Measurements from ENCODE around the gene HNRNPC.

HNRNPC gene

DNA sequence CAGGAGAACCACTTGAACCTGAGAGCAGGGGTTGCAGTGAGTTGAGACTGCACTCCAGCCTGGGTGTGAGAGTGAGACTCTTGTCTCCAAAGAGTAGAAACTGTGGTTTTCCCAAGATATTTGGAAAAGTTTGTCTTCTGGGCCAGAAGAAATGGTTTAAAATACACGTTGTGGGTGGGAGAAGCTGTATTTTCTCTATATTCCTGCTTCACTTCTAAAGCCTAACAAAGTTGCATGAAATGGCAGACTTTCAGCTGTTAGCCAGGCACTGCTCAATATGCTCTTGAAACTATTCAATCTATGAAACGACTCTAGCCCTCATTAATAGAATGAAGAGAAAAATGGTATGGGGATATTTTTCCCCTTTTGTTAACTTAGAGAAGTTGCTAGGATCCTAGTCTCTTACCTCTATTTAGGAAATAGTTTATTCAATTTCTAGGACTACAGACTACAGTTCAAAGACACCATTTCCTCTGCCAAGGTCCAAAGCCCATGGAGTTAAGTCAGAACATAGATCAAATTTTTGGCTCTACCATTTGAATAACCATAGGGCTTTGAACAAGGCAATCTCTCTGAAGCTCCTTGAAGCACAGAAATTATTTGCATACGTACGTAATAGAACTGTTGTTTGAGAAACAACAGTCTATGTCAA, 64.1 kb downstream of the HNRNPC start:
- TF ChIP-seq, protein P1, sequence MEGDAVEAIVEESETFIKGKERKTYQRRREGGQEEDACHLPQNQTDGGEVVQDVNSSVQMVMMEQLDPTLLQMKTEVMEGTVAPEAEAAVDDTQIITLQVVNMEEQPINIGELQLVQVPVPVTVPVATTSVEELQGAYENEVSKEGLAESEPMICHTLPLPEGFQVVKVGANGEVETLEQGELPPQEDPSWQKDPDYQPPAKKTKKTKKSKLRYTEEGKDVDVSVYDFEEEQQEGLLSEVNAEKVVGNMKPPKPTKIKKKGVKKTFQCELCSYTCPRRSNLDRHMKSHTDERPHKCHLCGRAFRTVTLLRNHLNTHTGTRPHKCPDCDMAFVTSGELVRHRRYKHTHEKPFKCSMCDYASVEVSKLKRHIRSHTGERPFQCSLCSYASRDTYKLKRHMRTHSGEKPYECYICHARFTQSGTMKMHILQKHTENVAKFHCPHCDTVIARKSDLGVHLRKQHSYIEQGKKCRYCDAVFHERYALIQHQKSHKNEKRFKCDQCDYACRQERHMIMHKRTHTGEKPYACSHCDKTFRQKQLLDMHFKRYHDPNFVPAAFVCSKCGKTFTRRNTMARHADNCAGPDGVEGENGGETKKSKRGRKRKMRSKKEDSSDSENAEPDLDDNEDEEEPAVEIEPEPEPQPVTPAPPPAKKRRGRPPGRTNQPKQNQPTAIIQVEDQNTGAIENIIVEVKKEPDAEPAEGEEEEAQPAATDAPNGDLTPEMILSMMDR (IDR thresholded peaks at IDR 0.05; ENCODE audit: low read length, missing control alignments) = no peak
- no peak for DNase-seq (ENCODE audit: low read depth)
- H3K4me3 ChIP-seq (replicated peaks; ENCODE audit: low read depth, low read length) = no peak overlapping the region

DNA sequence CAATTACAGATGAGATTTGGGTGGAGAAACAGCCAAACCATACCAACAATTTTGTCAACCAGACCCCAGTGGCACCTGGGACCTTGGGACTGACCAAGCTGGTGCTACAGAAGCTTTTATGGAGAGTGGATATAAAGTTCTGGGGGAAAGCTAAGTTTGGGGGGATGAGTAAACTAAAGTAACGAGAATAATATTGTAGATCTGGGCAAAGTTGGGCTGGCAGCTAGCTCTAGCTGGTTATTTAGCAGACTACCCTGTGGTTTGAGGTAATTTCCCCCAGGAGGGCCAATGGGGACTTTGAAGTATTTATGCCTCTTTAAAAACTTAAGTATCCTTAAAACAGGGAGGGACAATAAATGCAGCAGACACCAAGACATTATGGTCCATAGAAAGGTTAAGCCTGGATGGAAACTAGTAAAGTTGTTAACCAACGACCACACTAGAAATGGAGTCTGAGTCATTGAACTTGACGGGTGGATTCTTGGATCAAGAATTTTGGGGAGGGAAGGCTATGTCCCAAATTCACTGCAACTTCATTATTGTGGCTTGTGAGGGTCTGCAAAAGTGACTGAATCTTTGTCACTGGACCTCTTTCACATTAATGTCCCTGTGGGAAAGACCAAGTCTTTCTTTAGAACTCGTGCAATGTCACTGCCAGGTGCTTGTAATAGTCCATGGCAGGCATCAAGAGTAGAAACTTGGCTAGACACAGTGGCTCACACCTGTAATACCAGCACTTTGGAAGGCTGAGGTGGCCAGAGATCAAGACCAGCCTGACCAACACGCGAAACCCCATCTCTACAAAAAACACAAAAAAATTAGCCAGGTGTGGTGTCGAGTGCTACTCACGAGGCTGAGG, 64.8 kb downstream of the HNRNPC start:
- DNase-seq (ENCODE audit: low read depth) = no peak
- TF ChIP-seq, protein P1 (IDR thresholded peaks at IDR 0.05; ENCODE audit: low read length, missing control alignments) = no peak

DNA sequence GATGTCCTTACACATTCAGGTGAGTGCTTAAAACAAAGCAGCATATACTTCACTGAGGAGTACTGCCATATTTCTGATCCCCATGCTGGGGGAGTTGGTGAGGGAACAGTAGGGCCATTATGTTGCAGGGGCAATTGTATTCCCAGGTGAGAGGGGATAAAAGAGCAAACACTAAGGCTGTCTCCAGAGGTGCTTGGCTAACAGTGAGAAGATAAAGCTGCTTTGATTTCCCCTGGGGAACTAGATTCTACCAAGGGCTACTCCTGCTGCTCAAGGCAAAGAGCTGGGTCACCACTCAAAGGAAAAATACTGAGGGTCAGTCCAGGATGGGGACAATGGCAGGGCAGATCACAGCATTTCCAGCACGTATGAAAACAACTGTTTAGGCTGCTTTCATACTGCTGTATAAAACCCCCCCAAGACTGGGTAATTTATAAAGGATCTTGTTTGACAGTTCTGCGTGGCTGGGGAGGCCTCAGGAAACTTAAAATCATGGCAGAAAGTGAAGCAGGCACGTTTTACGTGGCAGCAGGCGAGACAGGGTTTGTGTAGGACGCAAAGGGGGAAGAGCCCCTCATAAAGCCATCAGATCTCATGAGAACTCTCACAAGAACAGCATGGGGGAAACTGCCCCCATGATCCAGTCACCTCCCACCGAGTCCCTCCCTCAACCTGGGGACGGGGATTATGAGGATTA, 65.6 kb downstream of the HNRNPC start:
- H3K4me3 ChIP-seq (replicated peaks; ENCODE audit: low read depth, low read length) = no peak overlapping the region
- TF ChIP-seq, protein P1 (IDR thresholded peaks at IDR 0.05; ENCODE audit: low read length, missing control alignments) = no peak
- DNase-seq (ENCODE audit: low read depth) = no peak

More for the DNA sequence above, 64.8 kb downstream of the HNRNPC start:
- no peak overlapping the region for H3K4me3 ChIP-seq (replicated peaks; ENCODE audit: low read depth, low read length)

DNA sequence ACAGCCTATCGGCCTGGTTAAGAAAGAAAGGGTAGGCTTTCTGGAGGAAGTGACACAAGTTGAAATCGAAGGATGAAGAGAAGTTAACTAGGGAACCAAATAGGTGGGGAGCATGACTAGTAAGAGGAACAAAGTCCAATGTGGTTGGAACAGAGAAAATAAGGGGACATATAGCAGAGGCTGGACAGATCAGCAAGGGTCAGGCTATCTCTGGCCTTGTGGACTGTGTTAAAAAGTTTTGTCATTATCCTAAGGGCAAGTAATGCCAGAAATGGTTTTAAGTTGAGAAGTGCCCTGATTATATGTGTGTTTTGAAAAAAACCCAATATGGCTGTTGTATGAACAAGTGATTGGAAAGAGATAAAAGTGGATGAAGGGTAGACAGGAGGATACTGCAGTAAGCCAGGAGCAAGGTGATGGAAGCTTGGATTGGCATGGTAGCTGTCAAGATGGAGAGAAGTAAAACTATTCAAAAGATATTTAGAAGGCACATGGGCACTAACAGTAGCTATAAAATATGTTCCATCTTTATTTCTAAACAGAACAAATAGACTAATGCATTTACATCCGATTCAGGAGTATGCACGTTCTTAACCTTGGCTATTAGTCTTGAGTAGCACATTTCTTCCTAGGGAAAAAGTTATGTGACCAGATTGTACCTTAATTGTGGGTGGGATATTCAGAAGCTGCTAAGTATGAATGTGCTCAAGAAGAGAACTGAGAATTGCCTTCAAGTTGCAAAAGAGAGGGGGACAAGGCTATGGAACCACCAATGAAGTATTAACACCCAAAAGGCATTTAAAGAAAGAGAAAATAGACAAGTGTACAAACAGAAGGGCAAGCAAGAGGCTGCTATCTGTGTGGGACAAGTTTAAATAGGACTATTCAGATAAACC, 66.5 kb downstream of the HNRNPC start:
- TF ChIP-seq, protein P1 (IDR thresholded peaks at IDR 0.05; ENCODE audit: low read length, missing control alignments) = no peak
- no peak overlapping the region for H3K4me3 ChIP-seq (replicated peaks; ENCODE audit: low read depth, low read length)
- DNase-seq (ENCODE audit: low read depth) = no peak

DNA sequence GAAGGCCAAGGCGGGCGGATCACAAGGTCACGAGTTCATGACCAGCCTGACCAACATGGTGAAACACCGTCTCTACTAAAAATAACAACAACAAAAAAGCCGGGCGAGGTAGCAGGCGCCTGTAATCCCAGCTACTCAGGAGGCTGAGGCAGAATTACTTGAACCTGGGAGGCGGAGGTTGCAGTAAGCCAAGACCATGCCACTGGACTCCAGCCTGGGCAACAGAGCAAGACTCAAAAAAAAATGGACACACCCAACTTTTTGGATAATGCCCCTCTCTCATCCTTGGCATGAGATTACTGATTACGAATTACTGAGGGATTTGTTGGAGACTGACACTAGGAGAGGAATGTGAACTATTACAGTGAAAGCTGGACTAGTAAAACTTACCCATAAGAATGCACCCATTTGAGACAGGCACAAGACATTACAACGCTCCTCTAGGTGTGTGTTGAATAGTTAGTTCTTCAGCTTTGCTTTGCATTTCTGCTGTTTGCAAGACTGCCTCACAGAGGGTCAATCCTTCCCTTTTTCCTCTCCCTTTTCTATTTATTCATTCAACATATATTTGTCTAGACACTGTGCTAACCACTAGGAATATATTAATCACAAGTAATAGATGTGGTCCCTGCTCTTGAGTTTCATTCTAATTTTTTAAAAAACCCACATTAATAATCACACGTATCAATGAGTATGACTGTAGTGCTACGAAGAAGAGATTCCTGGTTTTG, 67.3 kb downstream of the HNRNPC start:
- no peak for DNase-seq (ENCODE audit: low read depth)
- TF ChIP-seq, protein P1 (IDR thresholded peaks at IDR 0.05; ENCODE audit: low read length, missing control alignments) = no peak
- H3K4me3 ChIP-seq (replicated peaks; ENCODE audit: low read depth, low read length) = no peak overlapping the region
